Glomerular visceral epithelial cell (primary cell): Measurements from ENCODE around the gene TNFRSF1B.
"Not testable (repeated sequence)": the region's sequence is repeated elsewhere in the genome, so short reads cannot be mapped to it uniquely, and the experiment has no call there.

Source experiments
- DNase-seq: peaks from one replicate; pipeline ENCODE4 v3.0.0-alpha.2; 2016; ENCODE audit errors: extremely low spot score

Gene TNFRSF1B

GRCh38 chr1:12215118-12215961 lies 48.5 kb downstream of the TNFRSF1B start:
- DNase-seq = no peak

DNA sequence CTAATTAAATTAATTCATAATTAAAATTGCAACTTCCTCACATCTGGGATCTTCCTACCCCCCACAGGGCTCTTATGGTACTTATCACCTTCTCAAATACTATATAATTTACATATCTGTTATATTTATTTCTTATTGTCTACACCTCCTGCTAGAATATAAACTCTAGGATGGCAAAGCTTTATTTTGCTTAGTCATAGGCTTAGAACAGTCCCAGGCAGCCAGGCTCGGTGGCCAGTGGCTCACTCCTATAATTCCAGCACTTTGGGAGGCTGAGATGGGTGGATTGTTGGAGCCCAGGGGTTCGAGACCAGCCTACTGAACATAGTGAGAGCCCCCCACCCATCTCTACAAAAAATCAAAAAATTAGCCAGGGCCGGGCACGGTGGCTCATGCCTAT lies 53.0 kb downstream of the TNFRSF1B start:
- no peak for DNase-seq

GRCh38 chr1:12220890-12221289 lies 54.1 kb downstream of the TNFRSF1B start:
- no peak for DNase-seq

- DNase-seq = not testable (repeated sequence)
Measured at GRCh38 chr1:12222700-12223099, 55.9 kb downstream of the TNFRSF1B start.

DNA sequence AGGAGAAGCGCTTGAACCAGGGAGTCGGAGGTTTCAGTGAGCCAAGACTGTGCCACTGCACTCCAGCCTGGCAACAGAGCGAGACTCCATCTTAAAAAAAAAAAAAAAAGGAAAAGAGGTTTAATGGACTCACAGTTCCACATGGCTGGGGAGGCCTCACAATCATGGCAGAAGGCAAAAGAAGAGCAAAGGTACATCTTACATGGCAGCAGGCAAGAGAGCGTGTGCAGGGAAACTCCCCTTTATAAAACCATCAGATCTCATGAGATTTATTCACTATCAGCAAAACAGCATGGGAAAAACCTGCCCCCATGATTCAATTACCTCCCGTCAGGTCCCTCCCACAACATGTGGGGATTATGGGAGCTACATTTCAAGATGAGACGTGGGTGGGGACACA lies 57.3 kb downstream of the TNFRSF1B start:
- not testable (repeated sequence) for DNase-seq

- DNase-seq = no peak
Measured at GRCh38 chr1:12228979-12229378, 62.2 kb downstream of the TNFRSF1B start.

GRCh38 chr1:12229386-12229834 lies 62.6 kb downstream of the TNFRSF1B start:
- DNase-seq = no peak

DNA sequence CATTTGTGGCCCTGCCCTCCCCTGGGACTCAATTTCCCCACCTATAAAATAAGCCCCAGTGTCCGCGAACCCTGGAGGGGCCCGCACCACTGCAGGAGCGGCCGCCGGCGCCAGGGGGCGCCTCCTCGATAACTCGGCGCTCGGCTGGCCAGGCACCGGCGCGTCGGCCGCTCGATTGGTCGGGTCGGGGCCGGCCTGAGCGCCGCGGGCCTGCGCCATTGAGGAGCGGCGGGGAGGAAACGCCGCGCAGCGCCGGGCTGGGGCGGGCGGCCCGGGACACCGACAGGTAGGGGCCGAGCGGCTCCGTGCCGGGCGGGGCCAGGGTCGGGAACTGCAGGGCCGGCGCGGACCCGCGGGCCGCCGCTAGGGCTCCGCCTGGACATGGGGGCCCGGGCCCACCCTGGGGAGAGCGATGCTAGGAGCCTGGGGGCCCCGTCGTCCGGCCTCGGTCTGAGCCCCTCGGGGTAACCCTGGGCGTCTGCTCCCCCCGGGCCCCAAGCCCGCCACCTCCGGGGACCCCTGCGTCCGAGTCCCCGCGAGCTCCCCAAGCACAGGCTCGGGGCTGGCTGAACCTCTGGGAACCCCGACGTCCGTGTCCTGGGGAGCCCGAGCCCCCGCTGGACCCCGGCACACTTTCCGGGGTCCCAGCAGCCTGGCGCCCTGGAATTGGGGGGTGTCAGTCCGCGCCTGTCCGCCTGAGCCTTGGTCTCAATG lies 63.2 kb downstream of the TNFRSF1B start, which contains the start of gene VPS13D:
TSS of gene VPS13D (plus strand) at position 196 of the 714 bp plus-strand sequence. CDS start 4,237 bp downstream, outside the sequence.
- peak; percentile 80 for DNase-seq

DNA sequence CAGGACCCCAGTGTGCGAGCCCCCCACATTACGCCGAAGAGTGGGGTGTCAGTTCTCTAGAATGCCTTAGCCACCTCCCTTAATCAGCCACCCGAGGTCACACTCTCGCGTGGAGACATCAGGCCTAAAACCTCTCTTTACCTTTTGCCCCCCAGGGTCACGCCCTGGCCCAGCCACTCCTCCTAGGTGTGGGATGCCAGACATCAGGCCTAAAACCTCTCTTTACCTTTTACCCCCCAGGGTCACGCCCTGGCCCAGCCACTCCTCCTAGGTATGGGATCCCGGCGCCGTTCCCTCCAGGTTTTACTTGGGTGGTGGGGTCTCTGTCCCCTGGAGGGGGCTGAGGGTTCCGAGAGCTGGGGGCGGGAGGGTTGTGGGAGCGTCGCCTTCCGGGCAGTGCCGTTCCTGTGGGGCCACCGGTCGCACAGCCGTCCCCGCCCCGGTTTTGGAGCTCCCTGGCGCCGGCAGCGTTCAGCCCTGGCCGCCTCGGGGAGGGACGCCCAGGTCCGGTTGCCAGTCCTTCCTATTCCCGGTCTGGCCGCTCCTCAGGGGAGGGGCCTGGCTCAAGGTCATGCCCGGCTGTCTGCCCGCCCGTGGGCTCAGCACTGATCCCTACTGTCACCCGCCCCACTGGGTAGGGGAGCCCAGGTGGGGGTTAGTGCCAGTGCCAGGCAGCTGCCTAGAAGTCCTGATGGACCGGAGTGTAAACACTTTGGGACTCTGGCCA lies 63.9 kb downstream of the TNFRSF1B start:
- DNase-seq = peak; percentile 25

DNA sequence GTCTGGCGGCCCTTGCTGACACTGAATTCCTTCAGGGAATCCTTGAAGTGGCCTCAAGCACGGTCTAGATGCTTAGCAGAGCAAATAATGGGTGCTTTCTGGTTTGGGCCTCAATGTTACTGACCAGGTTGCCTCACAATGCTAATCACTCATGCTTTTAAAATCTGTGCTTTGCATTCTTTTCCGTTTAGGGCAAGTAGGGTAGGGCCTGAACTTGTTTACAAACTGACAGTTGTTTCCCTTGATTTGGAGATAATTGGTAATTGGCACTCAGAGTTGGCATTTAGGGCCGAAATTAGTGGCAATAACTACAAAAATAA lies 64.4 kb downstream of the TNFRSF1B start:
- DNase-seq = no peak

- no peak for DNase-seq
Measured at GRCh38 chr1:12232221-12232620, 65.4 kb downstream of the TNFRSF1B start.

GRCh38 chr1:12244078-12244477 lies 77.3 kb downstream of the TNFRSF1B start:
- no peak for DNase-seq

DNA sequence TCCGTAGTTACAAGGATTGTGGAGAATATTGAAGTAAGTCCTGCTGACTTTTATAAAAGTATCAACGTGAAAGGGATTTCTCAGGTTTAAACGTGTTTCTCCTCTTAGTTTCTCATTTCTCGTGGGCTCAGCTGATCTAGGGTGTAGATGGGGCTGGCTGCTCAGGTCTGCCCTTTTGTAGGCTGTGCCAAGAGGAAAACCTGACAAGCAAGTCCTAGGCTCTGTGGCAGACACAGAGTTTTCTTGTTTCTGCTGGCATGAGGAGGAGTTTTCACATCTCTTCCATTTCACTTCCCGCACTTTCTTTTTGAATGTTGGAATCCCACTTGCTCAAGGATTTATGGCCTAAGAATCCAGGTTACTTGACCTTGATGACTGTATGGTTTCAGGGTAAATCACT lies 77.8 kb downstream of the TNFRSF1B start:
- DNase-seq = no peak

DNA sequence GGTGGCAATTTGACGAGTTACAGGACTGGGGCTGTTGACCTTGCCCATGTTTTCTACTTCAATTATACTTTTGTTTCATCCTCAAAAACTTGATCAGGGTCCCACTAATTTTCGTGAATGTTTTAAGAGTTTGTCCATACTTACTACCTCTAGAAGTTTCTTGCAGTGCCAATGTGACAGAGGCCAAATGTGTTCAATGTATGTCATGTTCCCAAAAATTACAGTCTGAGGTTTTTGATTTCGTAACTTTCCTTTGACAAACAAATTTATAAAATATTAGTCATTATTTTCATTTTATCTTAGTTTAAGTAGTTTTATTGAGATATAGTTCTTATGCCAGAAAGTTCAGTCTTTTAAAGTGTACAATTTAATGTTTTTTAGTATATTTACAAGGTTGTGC lies 78.3 kb downstream of the TNFRSF1B start:
- no peak for DNase-seq

DNA sequence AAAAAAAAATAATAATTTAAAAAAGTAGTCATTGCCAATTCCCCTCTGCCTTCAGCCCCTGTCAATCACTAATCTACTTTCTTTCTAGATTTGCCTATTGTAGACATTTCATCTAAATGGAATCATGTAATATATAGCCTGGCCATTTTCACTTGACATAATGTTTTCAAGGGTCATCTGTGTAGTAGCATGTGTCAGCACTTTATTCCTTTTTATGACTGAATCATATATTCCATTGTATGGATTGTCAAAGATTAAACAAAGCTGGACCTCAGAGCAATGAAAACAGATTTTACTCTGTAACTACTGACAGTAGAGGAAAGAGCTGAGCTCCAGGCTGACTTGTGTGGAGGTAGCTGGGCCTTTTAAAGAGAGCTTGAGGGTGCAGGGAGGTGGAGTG lies 78.9 kb downstream of the TNFRSF1B start:
- no peak for DNase-seq

DNA sequence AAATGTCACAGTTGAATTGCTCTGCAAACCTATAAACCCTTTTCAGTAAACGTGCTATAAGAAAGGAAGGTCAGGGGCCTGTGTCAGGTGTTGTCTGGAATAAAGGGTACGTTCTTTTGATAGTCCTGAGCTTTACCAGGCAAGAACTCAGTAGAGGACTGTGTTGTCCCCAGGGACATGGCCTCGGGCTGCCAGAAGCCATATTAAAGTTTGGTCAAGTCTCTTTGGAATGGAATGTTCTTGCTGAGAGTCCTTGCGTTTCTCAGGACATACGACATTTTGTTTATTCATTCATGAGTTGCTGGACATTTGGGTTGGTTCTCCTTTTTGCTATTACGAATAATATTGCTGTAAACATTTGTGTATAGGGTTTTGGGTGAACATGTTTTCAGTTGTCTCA lies 79.8 kb downstream of the TNFRSF1B start:
- no peak for DNase-seq

- DNase-seq = no peak
Measured at GRCh38 chr1:12249181-12249580, 82.4 kb downstream of the TNFRSF1B start.

DNA sequence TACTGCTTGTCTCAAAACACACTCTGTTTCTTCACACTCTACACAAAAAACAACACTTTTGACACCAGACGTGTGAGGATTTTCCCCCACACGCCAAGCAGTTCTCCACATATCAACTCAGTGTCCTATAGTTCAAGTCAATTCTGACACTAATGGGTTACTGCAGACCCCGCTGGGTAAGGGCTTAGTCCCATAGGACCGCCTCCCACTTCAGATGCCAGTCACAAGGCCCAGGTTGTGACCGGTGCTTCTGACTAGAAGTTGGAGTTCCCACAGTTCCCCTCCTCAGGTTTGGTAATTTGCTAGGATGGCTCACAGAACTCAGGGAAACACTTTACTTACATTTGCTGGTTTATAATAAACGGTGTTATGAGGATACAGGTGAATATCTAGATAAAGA lies 83.0 kb downstream of the TNFRSF1B start:
- DNase-seq = no peak

DNA sequence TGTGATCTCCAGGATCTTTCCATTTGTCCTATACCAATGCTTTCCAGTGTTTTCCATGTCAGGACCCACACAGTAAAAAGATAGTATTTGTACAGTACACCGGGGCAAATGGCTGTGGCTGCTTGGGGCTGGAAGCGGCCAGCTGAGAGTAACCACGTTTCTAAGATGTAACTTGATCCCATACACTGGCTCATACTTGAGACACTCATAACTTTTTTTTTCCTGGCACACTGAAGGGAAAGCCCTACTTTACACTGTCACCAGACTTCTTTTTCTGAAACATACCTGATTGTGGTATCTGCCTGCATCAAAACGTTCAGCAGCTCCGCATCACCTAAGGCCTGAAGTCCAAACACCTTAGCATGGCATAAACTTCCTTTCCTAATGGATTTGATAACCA lies 84.7 kb downstream of the TNFRSF1B start:
- no peak for DNase-seq

DNA sequence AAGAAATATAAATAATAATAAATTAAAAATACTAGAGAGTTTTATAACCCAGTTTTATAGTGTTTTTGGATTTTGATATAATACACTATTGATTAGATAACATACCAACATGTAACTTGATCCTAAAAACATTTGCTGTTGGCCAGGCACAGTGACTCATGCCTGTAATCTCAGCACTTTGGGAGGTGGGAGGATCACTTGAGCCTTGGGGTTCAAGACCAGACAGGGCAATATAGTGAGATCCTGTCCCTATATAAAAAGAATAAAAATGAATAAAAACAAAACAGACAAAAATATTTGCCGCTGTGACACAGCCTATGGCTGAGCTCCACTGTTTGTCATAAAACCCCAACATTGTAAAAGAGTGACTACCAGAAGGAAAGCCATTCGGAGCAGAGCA lies 89.1 kb downstream of the TNFRSF1B start:
- DNase-seq = no peak

DNA sequence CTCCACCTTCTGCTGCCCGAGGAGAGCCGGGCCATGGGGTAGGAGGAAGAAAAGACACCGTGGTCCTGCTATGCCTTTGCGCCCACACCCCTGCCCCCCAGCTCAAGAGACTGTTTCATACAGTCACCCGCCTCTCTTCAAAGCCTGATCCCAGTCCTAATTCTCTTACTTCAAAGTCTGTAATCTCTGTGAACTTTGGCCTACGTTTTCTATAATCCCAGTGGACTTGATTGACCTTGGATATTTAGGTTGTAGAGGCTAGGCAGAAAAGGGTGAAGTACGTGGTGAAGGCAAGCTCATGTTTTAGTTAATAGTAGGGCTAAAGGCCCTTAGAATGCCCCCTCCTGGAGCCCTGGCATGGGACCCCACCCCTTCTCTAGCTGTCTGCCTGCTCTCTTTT lies 91.5 kb downstream of the TNFRSF1B start:
- DNase-seq = no peak
